IPS DF 19.7 (cell line): Measurements from ENCODE around the gene DMRTC2.

Experiments used
- DNase-seq: peaks from one replicate; pipeline ENCODE4 v3.0.0-alpha.2; 2013; ENCODE audit warnings: low read depth, low spot score

The DMRTC2 gene

DNA sequence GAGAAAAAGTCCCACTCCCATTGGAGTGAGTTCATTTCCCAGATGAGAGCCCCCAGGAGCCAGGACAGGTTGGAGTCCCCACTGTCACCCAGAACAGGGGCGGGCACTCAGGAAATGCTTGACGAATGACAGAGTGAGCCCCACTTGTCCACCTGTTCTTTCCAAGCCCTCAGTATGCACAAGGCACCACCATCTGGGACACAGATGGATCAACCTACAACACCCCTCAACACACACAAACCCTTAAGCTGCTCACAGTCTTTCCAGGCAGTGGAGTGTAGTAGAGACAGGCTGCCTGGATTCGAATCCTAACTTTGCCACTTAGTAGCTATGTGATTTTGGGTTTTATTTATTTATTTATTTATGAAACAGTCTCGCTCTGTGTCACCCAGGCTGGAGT, 46.1 kb downstream of the DMRTC2 start:
- no peak for DNase-seq

GRCh38 chr19:41892173-41892902, 47.5 kb downstream of the DMRTC2 start:
- no peak for DNase-seq

DNA sequence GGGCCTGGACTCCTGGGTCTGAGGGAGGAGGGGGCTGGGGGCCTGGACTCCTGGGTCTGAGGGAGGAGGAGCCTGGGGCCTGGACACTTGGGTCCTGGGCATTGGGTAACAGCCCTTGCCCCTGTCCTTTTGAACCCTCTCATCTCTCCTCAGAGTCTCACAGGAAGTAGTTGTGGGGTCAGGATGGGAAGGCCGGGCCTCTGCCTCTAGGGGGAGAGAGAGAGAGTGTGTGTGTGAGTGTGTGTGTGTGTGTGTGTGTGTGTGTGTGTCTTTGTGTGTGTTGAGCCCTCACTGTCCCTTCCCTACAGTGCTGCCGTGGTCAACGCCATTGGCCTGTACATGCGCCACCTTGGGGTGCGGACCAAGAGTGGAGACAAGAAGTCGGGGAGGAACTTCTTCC, 49.1 kb downstream of the DMRTC2 start:
- no peak for DNase-seq

GRCh38 chr19:41894350-41894749, 49.5 kb downstream of the DMRTC2 start:
- no peak for DNase-seq

GRCh38 chr19:41895745-41896580, 51.1 kb downstream of the DMRTC2 start:
- DNase-seq = no peak

- DNase-seq = no peak
Observed at GRCh38 chr19:41896581-41896942, 51.7 kb downstream of the DMRTC2 start.

DNA sequence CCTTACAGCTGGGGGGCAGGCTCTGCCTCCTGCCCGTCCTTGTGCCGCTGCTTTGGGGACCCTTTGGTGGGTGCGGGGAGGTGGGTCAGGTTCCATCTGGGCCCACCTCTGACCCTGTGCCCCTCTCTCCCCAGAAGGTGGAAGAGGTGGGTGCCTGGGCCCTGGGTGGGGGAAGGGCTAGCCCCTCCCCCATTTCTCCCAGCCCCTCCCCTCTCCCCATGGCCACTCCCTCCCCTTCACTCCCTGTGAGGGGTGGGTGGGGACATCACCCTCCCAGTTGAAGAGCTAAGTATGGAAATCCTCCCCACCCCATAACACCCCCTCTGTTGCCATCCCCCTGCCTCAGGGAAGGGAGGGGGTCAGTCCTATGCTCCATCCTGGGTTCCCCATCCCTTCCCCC, 52.3 kb downstream of the DMRTC2 start:
- DNase-seq = no peak

DNA sequence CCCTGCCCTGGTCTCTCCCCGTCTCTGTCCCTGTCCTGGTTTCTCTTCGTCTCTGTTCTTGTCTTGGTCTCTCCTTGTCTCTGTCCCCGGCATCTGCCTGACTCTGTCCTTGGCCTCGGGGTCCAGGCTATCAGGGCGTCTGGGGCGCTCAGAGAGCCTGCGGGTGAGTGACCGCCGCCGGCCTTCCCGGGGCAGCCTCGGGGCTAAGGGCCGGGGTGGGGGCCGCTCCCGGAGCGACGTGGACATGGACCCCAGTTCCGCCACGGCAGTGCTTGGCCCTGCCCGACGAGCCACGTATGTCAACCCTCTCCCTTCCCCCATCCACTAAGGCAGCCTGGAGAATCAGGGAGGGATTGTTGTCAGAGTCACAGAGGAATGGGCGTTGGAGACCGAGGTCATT, 53.0 kb downstream of the DMRTC2 start:
- no peak for DNase-seq

DNA sequence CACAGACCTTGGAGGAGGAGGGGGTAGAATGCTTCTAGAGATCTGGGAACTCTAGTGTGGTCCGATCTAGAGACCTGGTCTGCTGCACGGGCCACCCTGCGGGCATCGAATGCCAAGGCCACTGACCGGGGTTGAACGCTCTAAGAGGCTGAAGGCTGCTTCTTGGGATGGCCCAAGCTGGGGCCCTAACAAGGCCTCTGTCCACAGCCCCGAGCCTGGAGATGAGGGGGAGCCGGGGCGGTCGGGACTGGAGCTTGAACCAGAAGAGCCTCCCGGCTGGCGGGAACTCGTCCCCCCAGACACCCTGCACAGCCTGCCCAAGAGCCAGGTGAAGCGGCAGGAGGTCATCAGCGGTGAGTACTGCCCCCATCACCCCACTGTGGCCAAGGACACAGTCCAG, 53.4 kb downstream of the DMRTC2 start:
- no peak for DNase-seq
